K562 (cell line): ENCODE data around the gene CALHM3. TPM values are rescaled to one million over a fixed set of nuclear protein-coding genes. Genes with fewer than 3 reads are reported as not detected.

Experiments
- ATAC-seq: fragments of 200-7000 bp; cut with Tn5 transposase; 3 replicates; pipeline ENCODE4 v1.9.1; 2020; ENCODE audit warnings: moderate library complexity
- BruUV-seq: library from RNA; stranded (reverse); fragments of 400-500 nt; replicated peaks from 2 replicates; lab custom pipeline; 2021; lab: Mats Ljungman, UMichigan
- CTCF ChIA-PET: fragments of 300-600 bp; formaldehyde crosslinking; extraction: SDS; loops from one replicate; lab custom pipeline; 2021; ENCODE audit warnings: low intra/inter-chr PET ratio; lab: Yijun Ruan, JAX
- POLR2A ChIA-PET: fragments of 300-600, 350-650 bp; sonication (Branson Sonifier 250); formaldehyde crosslinking; extraction: SDS; loops from one replicate; lab custom pipeline; 2021; ENCODE audit warnings: antibody characterized with exemption, inconsistent platforms; lab: Yijun Ruan, JAX
- DNase-seq, 4 experiments: peaks; one replicate each; pipeline versions ENCODE4 v3.0.0 to v3.0.0-alpha.2; 2011 to 2018; ENCODE audit warnings: low spot score in 3 of 4, mixed read lengths in 3 of 4; ENCODE audit errors: extremely low read depth in 1 of 4
- FAIRE-seq: peaks from 2 replicates; lab custom pipeline; 2011; peaks lifted over from hg19 to GRCh38; lab: Jason Lieb, UNC
- H2AFZ ChIP-seq: 2 replicates; pipeline ENCODE4 v1.6.0; 2011; ENCODE audit warnings: low read depth, low read length, control low read depth, inconsistent platforms
- H3K27ac ChIP-seq: fragments of 200-600 bp; 3 replicates; pipeline ENCODE4 v1.8.0; 2011; ENCODE audit warnings: low read depth, mild to moderate bottlenecking, control low read depth, inconsistent platforms, low read length, moderate library complexity, mixed read lengths; ENCODE audit errors: extremely low read depth
- H3K27me3 ChIP-seq, 2 experiments: fragments of 300-600 bp in 1 of 2; 2 replicates in 1 of 2; 3 replicates in 1 of 2; pipeline versions ENCODE4 v1.6.0 to v1.8.0; 2011; ENCODE audit warnings: inconsistent platforms in 2 of 2, low read length in 2 of 2, mild to moderate bottlenecking in 1 of 2, mixed read lengths in 1 of 2, moderate library complexity in 1 of 2; ENCODE audit not compliant: control insufficient read depth in 2 of 2, insufficient read depth in 2 of 2
- H3K36me3 ChIP-seq: fragments of 300-600 bp; 3 replicates; pipeline ENCODE4 v1.8.0; 2011; ENCODE audit warnings: mild to moderate bottlenecking, low read length, inconsistent platforms; ENCODE audit not compliant: control insufficient read depth, insufficient read depth
- H3K4me1 ChIP-seq, 2 experiments: fragments of 200-600 bp in 1 of 2; replicated peaks in 1 of 2; 2 replicates in 1 of 2; 3 replicates in 1 of 2; pipeline versions ENCODE4 v1.5.1 to v1.8.0; 2011; ENCODE audit warnings: inconsistent platforms in 2 of 2, low read length in 2 of 2, mild to moderate bottlenecking in 1 of 2, mixed read lengths in 1 of 2, moderate library complexity in 1 of 2; ENCODE audit not compliant: control insufficient read depth in 2 of 2, insufficient read depth in 2 of 2
- H3K4me2 ChIP-seq: 2 replicates; pipeline ENCODE4 v1.6.1; 2011; ENCODE audit warnings: low read length, control low read depth, inconsistent platforms, mixed read lengths; ENCODE audit not compliant: insufficient read depth
- H3K4me3 ChIP-seq: fragments of 200-600 bp; sonication (generic), shearing (Covaris generic); 2 replicates; pipeline ENCODE4 v1.5.1; 2016; ENCODE audit warnings: control low read depth, inconsistent platforms
- H3K79me2 ChIP-seq: fragments of 200-600 bp; 3 replicates; pipeline ENCODE4 v1.8.0; 2011; ENCODE audit warnings: low read length, inconsistent platforms; ENCODE audit not compliant: control insufficient read depth, insufficient read depth
- H3K9ac ChIP-seq, 2 experiments: 2 replicates each; pipeline versions ENCODE4 v1.6.0 to v1.6.1; 2011; ENCODE audit warnings: low read depth in 2 of 2, low read length in 2 of 2, control low read depth in 1 of 2, inconsistent platforms in 1 of 2, mild to moderate bottlenecking in 1 of 2, mixed read lengths in 1 of 2; ENCODE audit not compliant: insufficient read depth in 1 of 2
- H3K9me1 ChIP-seq: one replicate; pipeline ENCODE4 v1.6.0; 2011; ENCODE audit warnings: inconsistent platforms, mild to moderate bottlenecking, low read length, moderate library complexity; ENCODE audit not compliant: control insufficient read depth, insufficient read depth
- H3K9me3 ChIP-seq: replicated peaks from 2 replicates; pipeline ENCODE4 v1.5.1; 2011; ENCODE audit warnings: low read depth, low read length, inconsistent platforms; ENCODE audit not compliant: control insufficient read depth, insufficient read depth
- H4K20me1 ChIP-seq: replicated peaks from 2 replicates; pipeline ENCODE4 v1.6.1; 2011; ENCODE audit warnings: low read length, inconsistent platforms, mixed read lengths; ENCODE audit not compliant: control insufficient read depth, insufficient read depth
- CBX1 ChIP-seq: sonication (generic); IDR thresholded peaks from 2 replicates; pipeline ENCODE4 v1.6.1; 2016; ENCODE audit warnings: antibody characterized with exemption, low read depth, mild to moderate bottlenecking
- EWSR1 ChIP-seq: fragments of 450-650 bp; IDR thresholded peaks from 2 replicates; pipeline ENCODE4 v1.6.1; 2018; ENCODE audit warnings: borderline replicate concordance, mild to moderate bottlenecking, low read depth, moderate library complexity; ENCODE audit not compliant: partially characterized antibody
- HDAC2 ChIP-seq: fragments of 450-650 bp; IDR thresholded peaks from 2 replicates; pipeline ENCODE4 v1.6.1; 2016; ENCODE audit warnings: mild to moderate bottlenecking
- KDM1A ChIP-seq, 2 experiments: fragments of 450-650 bp; IDR thresholded peaks; 2 replicates each; pipeline ENCODE4 v1.6.1; 2016; ENCODE audit warnings: mild to moderate bottlenecking in 2 of 2
- MAZ ChIP-seq, 2 experiments: fragments of 450-650 bp in 1 of 2; sonication (generic) in 1 of 2; formaldehyde crosslinking; IDR thresholded peaks in 1 of 2; conservative IDR thresholded peaks in 1 of 2; 2 replicates each; pipeline versions ENCODE4 v1.4.0 to v1.5.0; 2020; ENCODE audit warnings: mild to moderate bottlenecking in 1 of 2, missing genetic modification reagents in 1 of 2
- MYBL2 ChIP-seq, 2 experiments: fragments of 450-650 bp in 1 of 2; sonication (generic) in 1 of 2; formaldehyde crosslinking in 1 of 2; IDR thresholded peaks; 2 replicates each; pipeline versions ENCODE4 v1.6.1 to v1.8.1; 2017 to 2022; ENCODE audit warnings: borderline replicate concordance in 1 of 2, inconsistent platforms in 1 of 2, low read depth in 1 of 2, mild to moderate bottlenecking in 1 of 2, missing genetic modification reagents in 1 of 2, moderate library complexity in 1 of 2
- PML ChIP-seq: IDR thresholded peaks from 2 replicates; pipeline ENCODE4 v1.6.1; 2012; ENCODE audit warnings: low read length, inconsistent platforms
- RBFOX2 ChIP-seq: fragments of 200-400 bp; formaldehyde crosslinking; IDR thresholded peaks from 2 replicates; pipeline ENCODE4 v1.6.1; 2017; ENCODE audit warnings: low read depth, mild to moderate bottlenecking, low read length, moderate library complexity
- SIN3A ChIP-seq, 2 experiments: fragments of 150-350 bp in 1 of 2; IDR thresholded peaks; 2 replicates each; pipeline ENCODE4 v1.6.1; 2011 to 2016; ENCODE audit warnings: borderline replicate concordance in 2 of 2, low read depth in 2 of 2, low read length in 2 of 2, mild to moderate bottlenecking in 2 of 2, moderate library complexity in 2 of 2; ENCODE audit not compliant: control insufficient read depth in 1 of 2
- SMAD4 ChIP-seq: fragments of 250-450 bp; sonication (Bioruptor Pico); conservative IDR thresholded peaks from 2 replicates; pipeline ENCODE4 v1.8.0; 2021; ENCODE audit warnings: inconsistent platforms, mild to moderate bottlenecking, moderate library complexity
- SREBF1 ChIP-seq: fragments of 150-350 bp; IDR thresholded peaks from 2 replicates; pipeline ENCODE4 v1.6.1; 2014; ENCODE audit warnings: antibody characterized with exemption, low read depth, low read length, borderline replicate concordance
- TEAD1 ChIP-seq, 2 experiments: fragments of 450-650 bp in 1 of 2; sonication (generic) in 1 of 2; formaldehyde crosslinking; IDR thresholded peaks; 2 replicates each; pipeline versions ENCODE4 v1.4.0 to v1.8.0; 2020 to 2022; ENCODE audit warnings: mild to moderate bottlenecking in 2 of 2, missing genetic modification reagents in 1 of 2
- ZNF589 ChIP-seq: fragments of 200-800 bp; sonication (Bioruptor generic); IDR thresholded peaks from 2 replicates; pipeline ENCODE4 v1.6.1; 2016; ENCODE audit warnings: low read depth, missing genetic modification characterization, missing compliant biosample characterization
- ZNF766 ChIP-seq: fragments of 200-800 bp; sonication (Bioruptor generic); conservative IDR thresholded peaks from 2 replicates; pipeline ENCODE4 v1.6.1; 2016; ENCODE audit warnings: missing genetic modification characterization, missing compliant biosample characterization
- WGBS: fragments of 100-300 bp; shearing (Covaris generic); methylation state at CpG from one replicate; pipeline ENCODE4 v1.1.6; 2016; ENCODE audit warnings: low coverage, mixed read lengths; ENCODE audit not compliant: insufficient coverage; ENCODE audit errors: missing lambda C conversion rate; 5-methylcytosine and 5-hydroxymethylcytosine counted together
- in situ Hi-C: fragments of 300-500 bp; cut with MboI; formaldehyde crosslinking; loops from 4 replicates; pipeline ENCODE4 v1.15.0; 2018; ENCODE audit warnings: inconsistent platforms, mixed read lengths
- intact Hi-C: fragments of 100-400 bp; cut with micrococcal nuclease; formaldehyde crosslinking; loops from 2 replicates; pipeline ENCODE4 v1.14.2; 2022
- polyA plus RNA-seq, 8 experiments: library from polyadenylated mRNA; depleted of rRNA in 4 of 8; stranded (reverse) in 5 of 8; unstranded in 3 of 8; fragments of >200 nt; fragmentation: Nextera tagmentation in 2 of 8; fragmentation: Illumina TruSeq in 1 of 8; extraction: Ambion mirVana in 2 of 8; extraction: Trizol in 1 of 8; gene quantifications; 2 replicates each; pipeline versions ENCODE4 v1.2.1 to v1.2.3, GENCODE V29; 2011 to 2014; ENCODE audit warnings: inconsistent platforms in 1 of 8, missing spikeins in 1 of 8
- total RNA-seq, 7 experiments: library from RNA; depleted of rRNA in 6 of 7; stranded (reverse); fragments of >200 nt in 6 of 7; fragmentation: Illumina TruSeq in 2 of 7; extraction: Trizol in 2 of 7; gene quantifications; 2 replicates each; pipeline versions ENCODE4 v1.2.1 to v1.2.3, GENCODE V29; 2011 to 2021; ENCODE audit warnings: low replicate concordance in 1 of 7
- TF ChIP-seq, protein P1 (sequence below), 3 experiments: fragments of 200-800 bp in 1 of 3; fragments of 250-450 bp in 1 of 3; fragments of 450-650 bp in 1 of 3; sonication (Bioruptor Pico) in 1 of 3; sonication (Bioruptor generic) in 1 of 3; formaldehyde crosslinking in 1 of 3; IDR thresholded peaks; 2 replicates each; pipeline versions ENCODE4 v1.6.1 to v1.8.0; 2016 to 2022; ENCODE audit warnings: mild to moderate bottlenecking in 2 of 3, missing genetic modification characterization in 2 of 3, missing compliant biosample characterization in 1 of 3, moderate library complexity in 1 of 3
- TF ChIP-seq, protein P2 (sequence below): sonication (generic); formaldehyde crosslinking; IDR thresholded peaks from 2 replicates; pipeline ENCODE4 v1.9.0; 2022; ENCODE audit warnings: mild to moderate bottlenecking, missing genetic modification reagents

Gene CALHM3
- total and polyA plus RNA-seq, 9 of the 15 experiments (the other 6 are each of a cell fraction or from before 2014, with no cell fraction given), result not detected

DNA sequence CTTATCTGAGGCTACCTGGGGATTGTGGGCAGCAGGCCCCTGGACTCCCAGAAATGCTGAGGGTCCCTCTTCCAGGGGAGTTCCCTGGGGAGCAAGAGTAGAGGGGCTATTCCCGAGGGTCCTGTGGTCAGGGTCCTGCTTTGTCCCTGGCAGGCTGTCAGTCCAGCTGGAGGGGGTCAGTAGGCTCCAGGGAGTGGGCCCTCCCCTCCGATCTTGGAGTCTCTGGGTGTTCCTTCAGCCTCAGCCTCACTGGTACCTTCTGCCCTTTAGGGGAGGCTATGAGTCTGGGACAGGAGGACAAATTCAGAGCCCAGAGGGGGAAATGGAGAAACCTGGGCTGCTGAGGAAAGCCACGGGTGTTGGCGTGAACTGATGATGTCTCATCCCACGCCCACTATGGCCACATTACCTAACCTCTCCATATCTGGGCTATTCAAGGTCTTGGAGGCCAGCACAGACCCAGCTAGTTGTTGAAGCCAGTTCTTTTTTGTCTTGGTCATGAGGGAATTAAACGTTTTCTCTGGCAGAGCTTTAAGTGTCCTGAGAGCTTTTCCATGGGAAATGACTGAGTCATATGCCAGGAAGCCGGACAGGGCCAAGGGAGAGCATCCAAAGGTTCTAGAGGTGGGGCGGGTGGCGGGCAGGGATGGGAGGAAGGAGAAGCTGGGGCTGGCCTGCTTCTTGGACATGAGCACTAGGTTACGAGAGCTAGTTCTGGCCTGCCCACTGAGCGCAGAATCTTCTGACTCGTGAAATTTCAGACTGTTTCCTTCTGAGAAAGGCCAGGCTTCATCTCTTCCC, 33.1 kb downstream of the CALHM3 start:
- ChIA-PET CTCF (no interaction called here), POLR2A (interaction anchor here (0.7 kb wide), 1 partner anchor 391 kb away, joined by 3 read pairs; no protein-coding TSS in a partner anchor)
- Histone ChIP-seq H3K4me3 (no peak overlapping the region), H4K20me1 (0 out of 2 replicates have a peak, but pooled peaks cover 3% of the 10 kb centered on the region), H3K27ac (no peak overlapping the region), H3K9ac (no peak overlapping the region), H3K4me1 (peaks cover 0 to 7% of the 10 kb centered on the region in 2 experiments; a peak in 2 of 5 replicates), H3K27me3 (no peaks in the 10 kb centered on the region), H3K79me2 (no peaks in the 10 kb centered on the region), H3K9me1 (no peaks in the 10 kb centered on the region), H3K4me2 (no peak overlapping the region), H3K9me3 (no peaks in the 10 kb centered on the region), H2AFZ (no peak overlapping the region), H3K36me3 (peaks cover 67% of the 10 kb centered on the region; the same call in 2 of the 3 replicates)
- in situ Hi-C loops, result no loop called here
- intact Hi-C loops, result no loop called here
- FAIRE-seq (no peak), DNase-seq (no peak), ATAC-seq (no peak)
- 76% methylated on average over 5 of the region's 12 CpGs for WGBS
- TSS peak; percentile 56 for BruUV-seq
- TF ChIP-seq, protein P1, sequence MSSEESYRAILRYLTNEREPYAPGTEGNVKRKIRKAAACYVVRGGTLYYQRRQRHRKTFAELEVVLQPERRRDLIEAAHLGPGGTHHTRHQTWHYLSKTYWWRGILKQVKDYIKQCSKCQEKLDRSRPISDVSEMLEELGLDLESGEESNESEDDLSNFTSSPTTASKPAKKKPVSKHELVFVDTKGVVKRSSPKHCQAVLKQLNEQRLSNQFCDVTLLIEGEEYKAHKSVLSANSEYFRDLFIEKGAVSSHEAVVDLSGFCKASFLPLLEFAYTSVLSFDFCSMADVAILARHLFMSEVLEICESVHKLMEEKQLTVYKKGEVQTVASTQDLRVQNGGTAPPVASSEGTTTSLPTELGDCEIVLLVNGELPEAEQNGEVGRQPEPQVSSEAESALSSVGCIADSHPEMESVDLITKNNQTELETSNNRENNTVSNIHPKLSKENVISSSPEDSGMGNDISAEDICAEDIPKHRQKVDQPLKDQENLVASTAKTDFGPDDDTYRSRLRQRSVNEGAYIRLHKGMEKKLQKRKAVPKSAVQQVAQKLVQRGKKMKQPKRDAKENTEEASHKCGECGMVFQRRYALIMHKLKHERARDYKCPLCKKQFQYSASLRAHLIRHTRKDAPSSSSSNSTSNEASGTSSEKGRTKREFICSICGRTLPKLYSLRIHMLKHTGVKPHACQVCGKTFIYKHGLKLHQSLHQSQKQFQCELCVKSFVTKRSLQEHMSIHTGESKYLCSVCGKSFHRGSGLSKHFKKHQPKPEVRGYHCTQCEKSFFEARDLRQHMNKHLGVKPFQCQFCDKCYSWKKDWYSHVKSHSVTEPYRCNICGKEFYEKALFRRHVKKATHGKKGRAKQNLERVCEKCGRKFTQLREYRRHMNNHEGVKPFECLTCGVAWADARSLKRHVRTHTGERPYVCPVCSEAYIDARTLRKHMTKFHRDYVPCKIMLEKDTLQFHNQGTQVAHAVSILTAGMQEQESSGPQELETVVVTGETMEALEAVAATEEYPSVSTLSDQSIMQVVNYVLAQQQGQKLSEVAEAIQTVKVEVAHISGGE (CRISPR knock-in tag; IDR thresholded peaks at IDR 0.05), result no peak
- TF ChIP-seq SMAD4 (CRISPR knock-in tag), result no peak
- TF ChIP-seq, protein P2, sequence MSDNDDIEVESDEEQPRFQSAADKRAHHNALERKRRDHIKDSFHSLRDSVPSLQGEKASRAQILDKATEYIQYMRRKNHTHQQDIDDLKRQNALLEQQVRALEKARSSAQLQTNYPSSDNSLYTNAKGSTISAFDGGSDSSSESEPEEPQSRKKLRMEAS (CRISPR knock-in tag), result no peak
- no peak for TF ChIP-seq PML
- TF ChIP-seq SIN3A (IDR thresholded peaks at IDR 0.05; ENCODE audit: borderline replicate concordance in 2 of 2, control insufficient read depth in 1 of 2, low read depth in 2 of 2, low read length in 2 of 2), result no peak
- TF ChIP-seq KDM1A (IDR thresholded peaks at IDR 0.05), result no peak
- no peak for TF ChIP-seq HDAC2
- no peak for TF ChIP-seq EWSR1
- TF ChIP-seq MYBL2 (IDR thresholded peaks at IDR 0.05; ENCODE audit: low read depth), result no peak
- TF ChIP-seq MYBL2 (CRISPR knock-in tag; IDR thresholded peaks at IDR 0.05; ENCODE audit: borderline replicate concordance), result no peak
- no peak for TF ChIP-seq ZNF766
- no peak for TF ChIP-seq ZNF589
- TF ChIP-seq CBX1, result no peak
- TF ChIP-seq TEAD1 (CRISPR knock-in tag; IDR thresholded peaks at IDR 0.05), result no peak
- TF ChIP-seq SREBF1, result no peak
- TF ChIP-seq RBFOX2, result no peak
- TF ChIP-seq MAZ (CRISPR knock-in tag; conservative IDR thresholded peaks at IDR 0.05 in 1 of 2, IDR thresholded peaks at IDR 0.05 in 1 of 2), result no peak
